ENCODE data around the gene KLK11. TPM values are rescaled to one million over a fixed set of nuclear protein-coding genes. Genes with fewer than 3 reads are reported as not detected.

The KLK11 gene
- total RNA-seq, 3 donors from 2014 or later = 5.6 to 21.1 TPM; not detected in 1

DNA sequence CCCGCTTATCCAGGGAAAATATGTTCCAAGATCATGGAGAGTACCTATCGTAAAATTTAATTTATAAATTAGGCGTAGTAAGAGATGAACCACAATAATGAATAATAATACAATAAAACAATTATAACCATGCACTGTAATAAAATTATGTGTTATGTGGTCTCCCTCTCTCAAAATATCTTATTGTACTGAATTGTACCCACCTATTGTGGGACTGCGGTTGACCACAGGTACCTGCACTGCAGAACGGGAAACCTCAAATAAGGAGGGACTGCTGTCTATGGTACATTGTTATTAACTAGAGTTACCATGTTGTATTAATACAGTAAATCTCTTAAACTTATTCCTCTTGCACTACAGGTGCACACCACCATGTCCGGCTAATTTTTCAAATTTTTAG, 13.7 kb upstream of the KLK11 start:
- Histone ChIP-seq H3K9me3 (no peaks in the 10 kb centered on the region), H3K4me1 (no peaks in the 10 kb centered on the region), H3K27me3 (no peaks in the 10 kb centered on the region), H3K36me3 (no peaks in the 10 kb centered on the region), H3K27ac (no peak overlapping the region), H3K4me3 (no peak overlapping the region)
- no peak for DNase-seq (ENCODE audit: low spot score in 2 of 2)
- intact Hi-C loops (cut with DNase I; ENCODE audit: low total_unique reads) = no loop called here
- TF ChIP-seq POLR2A (IDR thresholded peaks at IDR 0.05) = no peak

DNA sequence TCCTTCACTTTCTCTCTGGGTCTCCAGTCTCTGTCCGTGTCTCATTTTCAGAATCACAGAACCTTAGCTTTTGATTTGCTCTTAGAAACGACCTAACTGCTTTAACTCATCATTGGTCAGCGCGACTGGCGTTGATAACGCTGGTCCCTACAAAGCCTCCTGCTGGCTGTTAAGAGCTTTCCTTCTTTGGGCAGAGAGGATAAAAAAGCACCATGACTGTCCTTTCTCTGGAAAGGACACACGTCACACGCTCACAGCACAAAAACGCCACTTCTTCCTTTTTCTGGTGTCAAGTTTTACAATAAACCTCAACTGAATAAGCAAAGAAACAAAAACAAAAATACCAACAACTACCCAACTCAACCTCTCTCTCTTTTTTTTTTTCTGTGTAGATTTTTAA, 10.1 kb upstream of the KLK11 start:
- H3K4me3 ChIP-seq = no peak overlapping the region

GRCh38 chr19:51034704-51035103, 8.3 kb upstream of the KLK11 start, which contains the start of gene KLK12:
Gene KLK12, minus strand, starts transcription at chr19:51035002. Its CDS starts 381 bp downstream, at chr19:51034621.
- Histone ChIP-seq H3K36me3 (no peaks in the 10 kb centered on the region), H3K27ac (no peak within 1 kb of the TSS), H3K27me3 (no peaks in the 10 kb centered on the region), H3K4me1 (no peaks in the 10 kb centered on the region), H3K4me3 (no peak within 1 kb of the TSS), H3K9me3 (no peaks in the 10 kb centered on the region)
- DNase-seq (ENCODE audit: low spot score in 2 of 2) = no peak
- TF ChIP-seq POLR2AphosphoS5 (IDR thresholded peaks at IDR 0.05) (no peak), POLR2A (IDR thresholded peaks at IDR 0.05) (no peak)
- TF ChIP-seq, protein P1, sequence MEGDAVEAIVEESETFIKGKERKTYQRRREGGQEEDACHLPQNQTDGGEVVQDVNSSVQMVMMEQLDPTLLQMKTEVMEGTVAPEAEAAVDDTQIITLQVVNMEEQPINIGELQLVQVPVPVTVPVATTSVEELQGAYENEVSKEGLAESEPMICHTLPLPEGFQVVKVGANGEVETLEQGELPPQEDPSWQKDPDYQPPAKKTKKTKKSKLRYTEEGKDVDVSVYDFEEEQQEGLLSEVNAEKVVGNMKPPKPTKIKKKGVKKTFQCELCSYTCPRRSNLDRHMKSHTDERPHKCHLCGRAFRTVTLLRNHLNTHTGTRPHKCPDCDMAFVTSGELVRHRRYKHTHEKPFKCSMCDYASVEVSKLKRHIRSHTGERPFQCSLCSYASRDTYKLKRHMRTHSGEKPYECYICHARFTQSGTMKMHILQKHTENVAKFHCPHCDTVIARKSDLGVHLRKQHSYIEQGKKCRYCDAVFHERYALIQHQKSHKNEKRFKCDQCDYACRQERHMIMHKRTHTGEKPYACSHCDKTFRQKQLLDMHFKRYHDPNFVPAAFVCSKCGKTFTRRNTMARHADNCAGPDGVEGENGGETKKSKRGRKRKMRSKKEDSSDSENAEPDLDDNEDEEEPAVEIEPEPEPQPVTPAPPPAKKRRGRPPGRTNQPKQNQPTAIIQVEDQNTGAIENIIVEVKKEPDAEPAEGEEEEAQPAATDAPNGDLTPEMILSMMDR (IDR thresholded peaks at IDR 0.05) = no peak
- intact Hi-C loops (cut with DNase I; ENCODE audit: low total_unique reads) = no loop called here

More for the DNA sequence above, 10.1 kb upstream of the KLK11 start:
- intact Hi-C loops (cut with DNase I; ENCODE audit: low total_unique reads) = no loop called here
- Histone ChIP-seq H3K4me1 (no peaks in the 10 kb centered on the region), H3K9me3 (no peaks in the 10 kb centered on the region), H3K27me3 (no peaks in the 10 kb centered on the region), H3K36me3 (no peaks in the 10 kb centered on the region), H3K27ac (no peak overlapping the region)
- TF ChIP-seq, protein P1 (IDR thresholded peaks at IDR 0.05) = no peak
- TF ChIP-seq POLR2A (IDR thresholded peaks at IDR 0.05) = no peak
- TF ChIP-seq POLR2AphosphoS5 (IDR thresholded peaks at IDR 0.05) = no peak
- no peak for DNase-seq (ENCODE audit: low spot score in 2 of 2)

GRCh38 chr19:51031880-51032225, 5.4 kb upstream of the KLK11 start:
- peaks cover 0 to 6% of the 10 kb centered on the region in 2 donors for H3K27me3 ChIP-seq
- no peaks in the 10 kb centered on the region for H3K9me3 ChIP-seq
- DNase-seq (ENCODE audit: low spot score in 2 of 2) = no peak
- no peak overlapping the region for H3K4me3 ChIP-seq
- TF ChIP-seq POLR2AphosphoS5 (IDR thresholded peaks at IDR 0.05) = no peak
- no peak for TF ChIP-seq POLR2A (IDR thresholded peaks at IDR 0.05)
- TF ChIP-seq, protein P1 (IDR thresholded peaks at IDR 0.05) = no peak
- H3K27ac ChIP-seq = no peak overlapping the region
- no peaks in the 10 kb centered on the region for H3K4me1 ChIP-seq
- no peaks in the 10 kb centered on the region for H3K36me3 ChIP-seq
- intact Hi-C loops (cut with DNase I; ENCODE audit: low total_unique reads) = no loop called here

GRCh38 chr19:51031220-51031879, 4.9 kb upstream of the KLK11 start:
- H3K27me3 ChIP-seq = peaks cover 0 to 9% of the 10 kb centered on the region in 2 donors
- H3K4me3 ChIP-seq = no peak overlapping the region
- H3K9me3 ChIP-seq = no peaks in the 10 kb centered on the region
- H3K27ac ChIP-seq = no peak overlapping the region
- intact Hi-C loops (cut with DNase I; ENCODE audit: low total_unique reads) = no loop called here
- no peaks in the 10 kb centered on the region for H3K4me1 ChIP-seq
- DNase-seq (ENCODE audit: low spot score in 2 of 2) = no peak
- TF ChIP-seq POLR2AphosphoS5 (IDR thresholded peaks at IDR 0.05) = no peak
- no peak for TF ChIP-seq POLR2A (IDR thresholded peaks at IDR 0.05)
- TF ChIP-seq, protein P1 (IDR thresholded peaks at IDR 0.05) = no peak
- H3K36me3 ChIP-seq = no peaks in the 10 kb centered on the region
